NCI-H526 treated with DMSO at 0.1 percent for 48 hours (cell line): ENCODE measurements around the gene AATK.
"Not testable (repeated sequence)": the region's sequence is repeated elsewhere in the genome, so short reads cannot be mapped to it uniquely, and the experiment has no call there.

Source experiments
- DNase-seq: peaks from one replicate; lab custom pipeline; 2025; lab: John Stamatoyannopoulos, UW

AATK gene

GRCh38 chr17:81091774-81092517 lies 74.1 kb downstream of the AATK start:
- no peak for DNase-seq

- DNase-seq: no peak
Observed at GRCh38 chr17:81091154-81091553, 74.9 kb downstream of the AATK start.

- no peak for DNase-seq
Observed at GRCh38 chr17:81090361-81091136, 75.5 kb downstream of the AATK start.

- DNase-seq: no peak
Observed at GRCh38 chr17:81086789-81087551, 79.1 kb downstream of the AATK start.

GRCh38 chr17:81085420-81085911 lies 80.6 kb downstream of the AATK start:
- no peak for DNase-seq

- no peak for DNase-seq
Observed at GRCh38 chr17:81084680-81085419, 81.2 kb downstream of the AATK start.

GRCh38 chr17:81083125-81083765 lies 82.8 kb downstream of the AATK start:
- no peak for DNase-seq

- no peak for DNase-seq
Observed at GRCh38 chr17:81082177-81083073, 83.6 kb downstream of the AATK start.

- DNase-seq: no peak
Observed at GRCh38 chr17:81081222-81082176, 84.5 kb downstream of the AATK start.

- DNase-seq: no peak
Observed at GRCh38 chr17:81080019-81080418, 86.0 kb downstream of the AATK start.

GRCh38 chr17:81078026-81078913 lies 87.8 kb downstream of the AATK start:
- DNase-seq: not testable (repeated sequence)

- DNase-seq: no peak
Observed at GRCh38 chr17:81076141-81076679, 89.8 kb downstream of the AATK start.

- DNase-seq: no peak
Observed at GRCh38 chr17:81075307-81075706, 90.7 kb downstream of the AATK start.

GRCh38 chr17:81074875-81075274 lies 91.1 kb downstream of the AATK start:
- DNase-seq: no peak

GRCh38 chr17:81073967-81074839 lies 91.8 kb downstream of the AATK start:
- DNase-seq: no peak
